Astrocyte (in vitro differentiated cells and primary cell): Measurements from ENCODE around the gene PLSCR1. TPM values are rescaled to one million over a fixed set of nuclear protein-coding genes. Genes with fewer than 3 reads are reported as not detected.

Source experiments
- DNase-seq: peaks from one replicate; pipeline ENCODE4 v3.0.0-alpha.2; 2010; ENCODE audit warnings: low read depth
- FAIRE-seq: peaks from 2 replicates; lab custom pipeline; 2011; peaks lifted over from hg19 to GRCh38; lab: Jason Lieb, UNC
- H2AFZ ChIP-seq: 2 replicates; pipeline ENCODE4 v1.6.0; 2012; ENCODE audit warnings: low read depth, low read length, inconsistent platforms
- H3K27ac ChIP-seq: 2 replicates; pipeline ENCODE4 v1.5.1; 2011; ENCODE audit warnings: low read depth, low read length, inconsistent platforms
- H3K27me3 ChIP-seq: 2 replicates; pipeline ENCODE4 v1.6.0; 2011; ENCODE audit warnings: low read length, inconsistent platforms; ENCODE audit not compliant: insufficient read depth
- H3K36me3 ChIP-seq: 2 replicates; pipeline ENCODE4 v1.5.1; 2011; ENCODE audit warnings: low read length, inconsistent platforms; ENCODE audit not compliant: insufficient read depth
- H3K4me1 ChIP-seq: 2 replicates; pipeline ENCODE4 v1.5.1; 2011; ENCODE audit warnings: low read length, inconsistent platforms; ENCODE audit not compliant: insufficient read depth
- H3K4me2 ChIP-seq: 2 replicates; pipeline ENCODE4 v1.6.0; 2012; ENCODE audit warnings: low read length, inconsistent platforms
- H3K4me3 ChIP-seq: 2 replicates; pipeline ENCODE4 v1.5.1; 2011; ENCODE audit warnings: low read depth, mild to moderate bottlenecking, low read length, inconsistent platforms; ENCODE audit not compliant: insufficient read depth
- H3K79me2 ChIP-seq: 2 replicates; pipeline ENCODE4 v1.6.0; 2012; ENCODE audit warnings: mild to moderate bottlenecking, low read length, inconsistent platforms; ENCODE audit not compliant: insufficient read depth
- H3K9ac ChIP-seq: 2 replicates; pipeline ENCODE4 v1.6.0; 2012; ENCODE audit warnings: mild to moderate bottlenecking, low read length, inconsistent platforms
- H3K9me3 ChIP-seq: 2 replicates; pipeline ENCODE4 v1.5.1; 2012; ENCODE audit warnings: low read depth, mild to moderate bottlenecking, low read length, inconsistent platforms; ENCODE audit not compliant: insufficient read depth
- H4K20me1 ChIP-seq: 2 replicates; pipeline ENCODE4 v1.6.0; 2012; ENCODE audit warnings: low read length, inconsistent platforms; ENCODE audit not compliant: insufficient read depth
- H3K27ac Mint-ChIP-seq: one replicate; pipeline ENCODE4 v1.8.0; 2021; ENCODE audit warnings: mild to moderate bottlenecking, mixed read lengths; ENCODE audit not compliant: unreplicated experiment
- H3K27me3 Mint-ChIP-seq: one replicate; pipeline ENCODE4 v1.8.0; 2021; ENCODE audit warnings: low read depth, mixed read lengths; ENCODE audit not compliant: unreplicated experiment
- H3K36me3 Mint-ChIP-seq: one replicate; pipeline ENCODE4 v1.8.0; 2021; ENCODE audit warnings: low read depth, mixed read lengths; ENCODE audit not compliant: unreplicated experiment
- H3K4me1 Mint-ChIP-seq: one replicate; pipeline ENCODE4 v1.8.0; 2021; ENCODE audit warnings: low read depth, mixed read lengths; ENCODE audit not compliant: unreplicated experiment
- H3K4me3 Mint-ChIP-seq: one replicate; pipeline ENCODE4 v1.8.0; 2021; ENCODE audit warnings: mild to moderate bottlenecking, moderate library complexity, mixed read lengths; ENCODE audit not compliant: unreplicated experiment
- H3K9me3 Mint-ChIP-seq: one replicate; pipeline ENCODE4 v1.8.0; 2021; ENCODE audit warnings: mild to moderate bottlenecking, mixed read lengths; ENCODE audit not compliant: unreplicated experiment
- CTCF ChIP-seq: IDR thresholded peaks from 2 replicates; pipeline ENCODE4 v1.5.1; 2011; ENCODE audit warnings: low read depth, mild to moderate bottlenecking, inconsistent platforms, low read length, moderate library complexity; ENCODE audit not compliant: insufficient read depth
- EZH2 ChIP-seq: IDR thresholded peaks from 2 replicates; pipeline ENCODE4 v1.6.1; 2012; ENCODE audit warnings: mild to moderate bottlenecking, low read length, inconsistent platforms; ENCODE audit not compliant: insufficient read depth
- total RNA-seq: library from RNA; stranded (reverse); gene quantifications from 2 replicates; pipeline ENCODE4 v1.2.1, GENCODE V29; 2021

The PLSCR1 gene
- total RNA-seq, 1 donor from 2014 or later: 178 TPM

DNA sequence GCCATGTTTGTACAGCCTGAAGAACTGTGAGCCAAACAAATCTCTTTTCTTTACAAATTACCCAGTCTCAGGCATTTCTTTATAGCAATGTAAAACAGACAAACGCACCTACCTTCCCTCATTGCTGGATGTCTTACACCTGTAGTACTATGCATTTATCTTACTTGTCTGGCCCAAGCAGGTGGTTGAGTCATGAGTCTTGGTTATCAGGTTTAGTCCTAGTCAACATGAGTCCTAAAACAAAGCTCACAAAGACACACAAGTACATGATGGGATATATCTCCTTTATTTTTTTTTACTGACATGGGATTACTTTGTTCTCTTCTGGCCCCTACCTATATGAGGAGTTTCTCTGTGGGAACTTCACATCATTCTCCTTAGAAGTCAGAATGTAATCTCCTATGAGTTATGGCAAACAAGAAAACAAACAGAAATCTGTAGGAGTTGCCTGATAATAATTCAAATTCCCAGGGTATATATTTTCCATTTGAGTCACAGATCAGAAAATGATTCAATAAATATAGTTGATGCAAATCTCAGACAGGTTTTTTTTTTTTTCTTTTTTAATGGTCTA lies 41.4 kb downstream of the PLSCR1 start:
- Mint-ChIP-seq H3K9me3 (peaks cover 3% of the 10 kb centered on the region), H3K27me3 (no peaks in the 10 kb centered on the region), H3K4me1 (peaks cover 49% of the 10 kb centered on the region), H3K36me3 (no peaks in the 10 kb centered on the region), H3K27ac (peak overlapping the region; percentile 98), H3K4me3 (no peak overlapping the region)
- Histone ChIP-seq H3K9ac (peak overlapping the region; percentile 65), H3K4me2 (peak overlapping the region; percentile 75), H3K4me1 (peaks cover 34% of the 10 kb centered on the region), H3K79me2 (no peaks in the 10 kb centered on the region), H3K36me3 (no peaks in the 10 kb centered on the region), H3K9me3 (no peaks in the 10 kb centered on the region), H3K27ac (peak overlapping the region; percentile 86), H3K4me3 (no peak overlapping the region), H3K27me3 (no peaks in the 10 kb centered on the region), H2AFZ (no peak overlapping the region), H4K20me1 (no peaks in the 10 kb centered on the region)
- FAIRE-seq (no peak), DNase-seq (peak; percentile 36)
- TF ChIP-seq CTCF: no peak
- no peak for TF ChIP-seq EZH2

DNA sequence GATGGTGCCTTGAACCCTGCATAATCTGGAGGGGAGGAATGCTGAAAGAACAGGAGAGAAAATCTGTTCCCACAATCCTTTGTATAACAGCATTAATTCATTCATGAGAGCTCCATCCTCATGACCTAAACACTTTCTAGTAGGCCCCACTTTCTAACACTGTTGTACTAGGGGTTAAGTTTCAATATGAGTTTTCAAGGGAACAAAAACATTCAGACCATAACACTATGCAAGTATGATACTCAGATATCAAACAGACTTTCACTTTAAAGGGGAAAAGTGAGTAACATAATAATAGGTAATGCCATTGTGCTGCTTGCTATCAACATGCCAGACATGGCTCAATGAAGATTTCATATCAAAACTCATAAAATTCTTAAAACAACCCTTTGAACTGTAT lies 42.7 kb downstream of the PLSCR1 start:
- peaks cover 7% of the 10 kb centered on the region for H3K9me3 Mint-ChIP-seq
- H3K27me3 ChIP-seq: no peaks in the 10 kb centered on the region
- H3K4me3 Mint-ChIP-seq: no peak overlapping the region
- no peaks in the 10 kb centered on the region for H3K36me3 ChIP-seq
- H3K27ac ChIP-seq: no peak overlapping the region
- H3K27me3 Mint-ChIP-seq: no peaks in the 10 kb centered on the region
- no peaks in the 10 kb centered on the region for H4K20me1 ChIP-seq
- FAIRE-seq: no peak
- no peak overlapping the region for H2AFZ ChIP-seq
- peaks cover 36% of the 10 kb centered on the region for H3K4me1 Mint-ChIP-seq
- H3K4me3 ChIP-seq: no peak overlapping the region
- TF ChIP-seq EZH2: no peak
- TF ChIP-seq CTCF: no peak
- no peak overlapping the region for H3K4me2 ChIP-seq
- no peak overlapping the region for H3K9ac ChIP-seq
- H3K79me2 ChIP-seq: no peaks in the 10 kb centered on the region
- no peak for DNase-seq
- H3K4me1 ChIP-seq: peaks cover 27% of the 10 kb centered on the region
- no peak overlapping the region for H3K27ac Mint-ChIP-seq
- H3K36me3 Mint-ChIP-seq: no peaks in the 10 kb centered on the region
- H3K9me3 ChIP-seq: no peaks in the 10 kb centered on the region

GRCh38 chr3:146499701-146500100 lies 44.7 kb downstream of the PLSCR1 start:
- TF ChIP-seq CTCF: no peak
- TF ChIP-seq EZH2: no peak
- no peak for FAIRE-seq
- H3K9ac ChIP-seq: no peak overlapping the region

More at GRCh38 chr3:146499701-146500100, 44.7 kb downstream of the PLSCR1 start:
- H3K9me3 ChIP-seq: no peaks in the 10 kb centered on the region
- H3K36me3 ChIP-seq: no peaks in the 10 kb centered on the region
- no peak overlapping the region for H3K4me2 ChIP-seq
- H2AFZ ChIP-seq: no peak overlapping the region
- no peaks in the 10 kb centered on the region for H4K20me1 ChIP-seq
- peaks cover 27% of the 10 kb centered on the region for H3K4me1 Mint-ChIP-seq
- peaks cover 7% of the 10 kb centered on the region for H3K9me3 Mint-ChIP-seq
- no peak overlapping the region for H3K27ac ChIP-seq
- H3K79me2 ChIP-seq: no peaks in the 10 kb centered on the region
- no peaks in the 10 kb centered on the region for H3K27me3 Mint-ChIP-seq
- H3K4me3 Mint-ChIP-seq: no peak overlapping the region
- no peak for DNase-seq
- no peak overlapping the region for H3K4me3 ChIP-seq
- no peaks in the 10 kb centered on the region for H3K36me3 Mint-ChIP-seq
- no peak overlapping the region for H3K27ac Mint-ChIP-seq
- peaks cover 14% of the 10 kb centered on the region for H3K4me1 ChIP-seq
- no peaks in the 10 kb centered on the region for H3K27me3 ChIP-seq
